Mesenchymal stem cell (in vitro differentiated cells and primary cell): ENCODE data around the gene TEAD2.

Source experiments
- DNase-seq: peaks from one replicate; pipeline ENCODE4 v3.0.0-alpha.2; 2013
- H2AFZ ChIP-seq: one replicate; pipeline ENCODE4 v1.6.1; 2013; ENCODE audit warnings: low read depth, mild to moderate bottlenecking, control low read depth, inconsistent platforms, low read length, moderate library complexity
- H2AK5ac ChIP-seq: 2 replicates; pipeline ENCODE4 v1.6.1; 2013; ENCODE audit warnings: low read length, moderate library complexity, mild to moderate bottlenecking, inconsistent platforms; ENCODE audit not compliant: severe bottlenecking
- H2BK120ac ChIP-seq: one replicate; pipeline ENCODE4 v1.6.1; 2013; ENCODE audit warnings: low read depth, mild to moderate bottlenecking, inconsistent platforms, low read length, moderate library complexity
- H2BK12ac ChIP-seq, 2 experiments: one replicate each; pipeline ENCODE4 v1.6.1; 2013; ENCODE audit warnings: inconsistent platforms in 2 of 2, low read length in 2 of 2, mild to moderate bottlenecking in 2 of 2, moderate library complexity in 2 of 2, control low read depth in 1 of 2
- H2BK15ac ChIP-seq: one replicate; pipeline ENCODE4 v1.6.1; 2013; ENCODE audit warnings: mild to moderate bottlenecking, low read depth, inconsistent platforms; ENCODE audit not compliant: poor library complexity, severe bottlenecking
- H2BK5ac ChIP-seq: 2 replicates; pipeline ENCODE4 v1.6.1; 2013; ENCODE audit warnings: low read depth, mild to moderate bottlenecking, low read length, control low read depth, inconsistent platforms; ENCODE audit not compliant: poor library complexity, severe bottlenecking
- H3K14ac ChIP-seq, 2 experiments: one replicate each; pipeline ENCODE4 v1.6.1; 2013; ENCODE audit warnings: inconsistent platforms in 2 of 2, low read length in 2 of 2, control low read depth in 1 of 2, mild to moderate bottlenecking in 1 of 2, moderate library complexity in 1 of 2
- H3K18ac ChIP-seq, 2 experiments: one replicate each; pipeline ENCODE4 v1.6.1; 2013; ENCODE audit warnings: inconsistent platforms in 2 of 2, low read length in 2 of 2, control low read depth in 1 of 2, low read depth in 1 of 2, mild to moderate bottlenecking in 1 of 2
- H3K23ac ChIP-seq, 2 experiments: one replicate each; pipeline ENCODE4 v1.6.1; 2013; ENCODE audit warnings: inconsistent platforms in 2 of 2, low read length in 2 of 2, mild to moderate bottlenecking in 2 of 2, moderate library complexity in 2 of 2, control low read depth in 1 of 2
- H3K27ac ChIP-seq: 2 replicates; pipeline ENCODE4 v1.5.1; 2013; ENCODE audit warnings: mild to moderate bottlenecking, moderate library complexity, low read length, control low read depth, inconsistent platforms; ENCODE audit not compliant: poor library complexity, severe bottlenecking
- H3K27me3 ChIP-seq, 2 experiments: 2 replicates each; pipeline versions ENCODE4 v1.6.1 to v1.7.0; 2013; ENCODE audit warnings: low read length in 2 of 2, mild to moderate bottlenecking in 2 of 2, moderate library complexity in 2 of 2, control low read depth in 1 of 2, inconsistent platforms in 1 of 2; ENCODE audit not compliant: control insufficient read depth in 1 of 2, insufficient read depth in 1 of 2
- H3K36me3 ChIP-seq, 2 experiments: 2 replicates each; pipeline versions ENCODE4 v1.6.1 to v1.7.0; 2013; ENCODE audit warnings: low read length in 2 of 2, control low read depth in 1 of 2, inconsistent platforms in 1 of 2, low read depth in 1 of 2, mild to moderate bottlenecking in 1 of 2; ENCODE audit not compliant: insufficient read depth in 2 of 2, control insufficient read depth in 1 of 2
- H3K4ac ChIP-seq, 2 experiments: one replicate each; pipeline ENCODE4 v1.6.1; 2013; ENCODE audit warnings: inconsistent platforms in 2 of 2, low read length in 2 of 2, mild to moderate bottlenecking in 2 of 2, moderate library complexity in 2 of 2, control low read depth in 1 of 2, low read depth in 1 of 2
- H3K4me1 ChIP-seq: 2 replicates; pipeline ENCODE4 v1.6.1; 2013; ENCODE audit warnings: low read depth, low read length, control low read depth; ENCODE audit not compliant: control insufficient read depth, insufficient read depth
- H3K4me2 ChIP-seq: 2 replicates; pipeline ENCODE4 v1.6.1; 2013; ENCODE audit warnings: low read length, mild to moderate bottlenecking, inconsistent platforms; ENCODE audit not compliant: poor library complexity, severe bottlenecking
- H3K4me3 ChIP-seq, 2 experiments: 2 replicates each; pipeline versions ENCODE4 v1.5.1 to v1.7.0; 2013; ENCODE audit warnings: low read length in 2 of 2, mild to moderate bottlenecking in 2 of 2, control low read depth in 1 of 2, low read depth in 1 of 2; ENCODE audit not compliant: insufficient read depth in 1 of 2
- H3K79me1 ChIP-seq: replicated peaks from 2 replicates; pipeline ENCODE4 v1.6.1; 2013; ENCODE audit warnings: mild to moderate bottlenecking, control low read depth, low read length, inconsistent platforms; ENCODE audit not compliant: poor library complexity, severe bottlenecking
- H3K9ac ChIP-seq: 2 replicates; pipeline ENCODE4 v1.7.0; 2013; ENCODE audit warnings: mild to moderate bottlenecking, low read length, moderate library complexity
- H3K9me3 ChIP-seq: 2 replicates; pipeline ENCODE4 v1.7.0; 2013; ENCODE audit warnings: mild to moderate bottlenecking, low read length; ENCODE audit not compliant: control insufficient read depth
- H4K8ac ChIP-seq: one replicate; pipeline ENCODE4 v1.6.1; 2013; ENCODE audit warnings: inconsistent platforms, mild to moderate bottlenecking, low read length, moderate library complexity
- H4K91ac ChIP-seq: one replicate; pipeline ENCODE4 v1.6.1; 2013; ENCODE audit warnings: mild to moderate bottlenecking, low read length, inconsistent platforms
- WGBS: methylation state at CpG from one replicate; pipeline ENCODE4 v1.1.7; 2013; ENCODE audit warnings: mixed read lengths; 5-methylcytosine and 5-hydroxymethylcytosine counted together

Gene TEAD2

GRCh38 chr19:49361438-49362047, 673 bp downstream of the TEAD2 start:
- H3K14ac ChIP-seq = peak overlapping the region in 1 of 2 experiments; percentile 98
- peak overlapping the region; percentile 97 for H4K91ac ChIP-seq
- H3K79me1 ChIP-seq = peaks cover 21% of the 10 kb centered on the region
- peak overlapping the region; percentile 23 for H2AFZ ChIP-seq
- WGBS = 0% methylated on average over 27 of the region's 27 CpGs
- H4K8ac ChIP-seq = peak overlapping the region; percentile 100
- peak overlapping the region; percentile 92 to 100 for H3K18ac ChIP-seq
- no peaks in the 10 kb centered on the region for H3K9me3 ChIP-seq
- H3K23ac ChIP-seq = peak overlapping the region in 1 of 2 experiments; percentile 75
- peaks cover 17 to 34% of the 10 kb centered on the region in 2 experiments for H3K36me3 ChIP-seq
- H3K4me1 ChIP-seq = peaks cover 24% of the 10 kb centered on the region
- peak overlapping the region; percentile 97 for H2BK120ac ChIP-seq
- H2AK5ac ChIP-seq = peak overlapping the region; percentile 93
- H2BK15ac ChIP-seq = peak overlapping the region; percentile 94
- H3K4ac ChIP-seq = peak overlapping the region; percentile 100
- H3K27me3 ChIP-seq = no peaks in the 10 kb centered on the region
- peak overlapping the region; percentile 96 for H3K27ac ChIP-seq
- H2BK12ac ChIP-seq = peak overlapping the region; percentile 72 to 93
- H3K9ac ChIP-seq = peak overlapping the region; percentile 93
- H3K4me3 ChIP-seq = peak overlapping the region; percentile 83 to 90
- H2BK5ac ChIP-seq = peak overlapping the region; percentile 84
- DNase-seq = peak; percentile 93
- H3K4me2 ChIP-seq = peak overlapping the region; percentile 79

DNA sequence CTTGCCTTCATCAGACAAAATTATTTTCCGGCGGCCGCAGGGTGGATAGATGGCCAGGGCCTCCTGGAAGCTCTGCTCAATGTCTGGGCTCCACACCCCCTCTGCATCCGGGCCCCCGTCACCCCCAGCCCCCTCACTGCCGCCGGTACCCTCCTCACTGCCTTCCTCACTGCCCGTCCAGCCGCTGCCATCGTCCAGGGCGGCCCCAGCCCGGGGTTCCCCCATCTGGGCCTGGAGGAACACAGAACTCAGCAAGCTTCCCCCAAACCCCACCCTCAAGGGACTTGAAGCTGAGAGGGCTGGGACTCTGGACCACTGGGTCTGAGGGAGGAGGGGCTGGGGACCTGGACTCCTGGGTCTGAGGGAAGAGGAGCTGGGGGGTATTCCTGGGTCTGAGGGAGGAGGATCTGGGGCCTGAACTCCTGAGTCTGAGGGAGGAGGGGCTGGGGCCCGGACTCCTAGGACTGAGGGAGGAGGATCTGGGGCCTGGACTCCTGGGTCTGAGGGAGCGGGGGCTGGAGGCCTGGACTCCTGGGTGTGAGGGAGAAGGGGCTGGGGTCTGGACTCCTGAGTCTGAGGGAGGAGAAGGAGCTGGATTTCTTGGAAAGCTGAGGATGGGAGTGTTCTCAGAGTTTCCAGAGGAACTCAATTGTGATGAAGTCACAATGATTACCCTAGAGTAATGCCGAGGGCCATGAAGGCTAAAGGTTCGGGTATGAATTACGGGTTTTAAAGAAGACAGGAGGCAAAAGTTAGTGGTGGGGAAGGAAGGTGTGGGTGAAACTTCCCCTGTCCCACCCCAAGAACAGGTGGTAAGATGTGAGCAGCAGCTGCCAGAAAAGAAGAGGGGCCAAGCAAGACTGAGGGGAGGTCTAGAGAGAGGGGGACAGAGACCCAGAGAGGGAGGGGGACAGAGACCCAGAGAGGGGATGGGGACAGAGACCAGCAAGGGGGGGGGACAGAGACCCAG, 2.1 kb downstream of the TEAD2 start:
- Histone ChIP-seq H3K18ac (peak overlapping the region in 1 of 2 experiments; percentile 97), H2AK5ac (peak overlapping the region; percentile 76), H3K79me1 (peaks cover 31% of the 10 kb centered on the region), H3K9ac (no peak overlapping the region), H3K27ac (no peak overlapping the region), H3K36me3 (peaks cover 23 to 45% of the 10 kb centered on the region in 2 experiments), H4K8ac (no peak overlapping the region), H3K4me1 (peaks cover 28% of the 10 kb centered on the region), H2AFZ (no peak overlapping the region), H3K27me3 (no peaks in the 10 kb centered on the region), H3K14ac (no peak overlapping the region), H3K4ac (peak overlapping the region in 1 of 2 experiments; percentile 15), H2BK5ac (no peak overlapping the region), H3K23ac (no peak overlapping the region), H3K4me3 (no peak overlapping the region), H2BK12ac (no peak overlapping the region), H2BK15ac (no peak overlapping the region), H3K9me3 (no peaks in the 10 kb centered on the region), H3K4me2 (peak overlapping the region; percentile 72), H4K91ac (no peak overlapping the region), H2BK120ac (no peak overlapping the region)
- DNase-seq = peak; percentile 13
- WGBS = 87% methylated on average over 12 of the region's 17 CpGs

GRCh38 chr19:49357186-49357585, 5.0 kb downstream of the TEAD2 start:
- Histone ChIP-seq H3K4me3 (no peak overlapping the region), H3K27ac (no peak overlapping the region), H3K36me3 (peaks cover 32 to 75% of the 10 kb centered on the region in 2 experiments), H2BK120ac (no peak overlapping the region), H2BK15ac (no peak overlapping the region), H3K4me2 (no peak overlapping the region), H3K14ac (no peak overlapping the region), H4K91ac (no peak overlapping the region), H3K23ac (no peak overlapping the region), H3K27me3 (no peaks in the 10 kb centered on the region), H3K18ac (no peak overlapping the region), H3K9me3 (no peaks in the 10 kb centered on the region), H3K79me1 (peaks cover 41% of the 10 kb centered on the region), H2BK5ac (no peak overlapping the region), H3K4ac (no peak overlapping the region), H4K8ac (no peak overlapping the region), H2AFZ (no peak overlapping the region), H2BK12ac (no peak overlapping the region), H3K9ac (no peak overlapping the region), H2AK5ac (no peak overlapping the region), H3K4me1 (peaks cover 24% of the 10 kb centered on the region)
- DNase-seq = no peak
- 96% methylated on average over 9 of the region's 9 CpGs for WGBS

- H2BK12ac ChIP-seq = no peak overlapping the region
- H3K4me2 ChIP-seq = no peak overlapping the region
- peak overlapping the region in 1 of 2 experiments; percentile 42 for H3K14ac ChIP-seq
- H2BK5ac ChIP-seq = no peak overlapping the region
- peaks cover 34 to 81% of the 10 kb centered on the region in 2 experiments for H3K36me3 ChIP-seq
- no peak overlapping the region for H3K23ac ChIP-seq
- H3K27me3 ChIP-seq = no peaks in the 10 kb centered on the region
- no peak overlapping the region for H3K4ac ChIP-seq
- H3K27ac ChIP-seq = no peak overlapping the region
- no peak overlapping the region for H2BK120ac ChIP-seq
- no peak overlapping the region for H3K4me3 ChIP-seq
- no peak overlapping the region for H2BK15ac ChIP-seq
- H2AFZ ChIP-seq = no peak overlapping the region
- peaks cover 24% of the 10 kb centered on the region for H3K4me1 ChIP-seq
- H3K18ac ChIP-seq = peak overlapping the region in 1 of 2 experiments; percentile 44
- no peak overlapping the region for H4K8ac ChIP-seq
- no peak overlapping the region for H2AK5ac ChIP-seq
- H3K9ac ChIP-seq = no peak overlapping the region
- H4K91ac ChIP-seq = peak overlapping the region; percentile 20
- peaks cover 44% of the 10 kb centered on the region for H3K79me1 ChIP-seq
- no peaks in the 10 kb centered on the region for H3K9me3 ChIP-seq
- no peak for DNase-seq
- WGBS = 70% methylated on average over 4 of the region's 7 CpGs
Observed at GRCh38 chr19:49356382-49356781, 5.8 kb downstream of the TEAD2 start.
